ENCODE data around the gene DCT. TPM values are rescaled to one million over a fixed set of nuclear protein-coding genes. Genes with fewer than 3 reads are reported as not detected.

The DCT gene
- not detected in 2 replicates for total RNA-seq

GRCh38 chr13:94479616-94480015 is at the start of gene DCT:
DCT (minus strand) TSS chr13:94479682; CDS start chr13:94479255, 427 bp downstream.

Other genes with a start within 250 kb of the DCT start
- gene TGDS, start 116.5 kb upstream of the DCT start, total RNA-seq: 12.4 and 14.7 TPM in 2 replicates
- 10.1 and 10.5 TPM in 2 replicates for gene GPR180, start 122.2 kb upstream of the DCT start, total RNA-seq
- not detected in 2 replicates for gene SOX21, start 232.9 kb upstream of the DCT start, total RNA-seq